GM12878 (cell line): ENCODE measurements around the gene EWSR1. TPM values are rescaled to one million over a fixed set of nuclear protein-coding genes. Genes with fewer than 3 reads are reported as not detected.

ENCODE experiments used
- ATAC-seq: fragments of 200-7000 bp; cut with Tn5 transposase; 3 replicates; pipeline ENCODE4 v1.9.1; 2020; ENCODE audit warnings: mild to moderate bottlenecking, moderate library complexity
- BruUV-seq: library from RNA; stranded (reverse); fragments of 400-500 nt; replicated peaks from 2 replicates; lab custom pipeline; 2021; lab: Mats Ljungman, UMichigan
- CTCF ChIA-PET: fragments of 300-600 bp; sonication (Branson Sonifier 250); formaldehyde crosslinking; extraction: SDS; loops from one replicate; lab custom pipeline; 2021; ENCODE audit warnings: inconsistent platforms; lab: Yijun Ruan, JAX
- POLR2A ChIA-PET: fragments of 350-600 bp; formaldehyde crosslinking; extraction: SDS; loops from one replicate; lab custom pipeline; 2021; ENCODE audit warnings: inconsistent platforms; lab: Charles Lee
- RAD21 ChIA-PET: fragments of 300-600 bp; sonication (Branson Sonifier 250); formaldehyde crosslinking; loops from one replicate; lab custom pipeline; 2023; ENCODE audit warnings: antibody characterized with exemption; ENCODE audit not compliant: unreplicated experiment; lab: Charles Lee
- SMC1A ChIA-PET: fragments of 300-600 bp; sonication (Branson Sonifier 250); formaldehyde crosslinking; loops from one replicate; lab custom pipeline; 2023; ENCODE audit not compliant: unreplicated experiment, uncharacterized antibody; lab: Charles Lee
- DNase-seq: peaks from one replicate; pipeline ENCODE4 v3.0.0-alpha.2; 2011; ENCODE audit warnings: low read depth, low spot score
- FAIRE-seq: peaks from 3 replicates; lab custom pipeline; 2011; peaks lifted over from hg19 to GRCh38; lab: Jason Lieb, UNC
- H2AFZ ChIP-seq: 2 replicates; pipeline ENCODE4 v1.6.0; 2011; ENCODE audit warnings: low read depth, low read length, control low read depth; ENCODE audit not compliant: control insufficient read depth
- H3K27ac ChIP-seq: 2 replicates; pipeline ENCODE4 v1.5.1; 2011; ENCODE audit warnings: control low read depth; ENCODE audit not compliant: control insufficient read depth, insufficient read depth
- H3K27me3 ChIP-seq, 2 experiments: replicated peaks in 1 of 2; 2 replicates each; pipeline versions ENCODE4 v1.6.0 to v1.6.1; 2011; ENCODE audit warnings: low read length in 1 of 2; ENCODE audit not compliant: control insufficient read depth in 2 of 2, insufficient read depth in 2 of 2
- H3K36me3 ChIP-seq, 2 experiments: 2 replicates each; pipeline ENCODE4 v1.5.1; 2011; ENCODE audit warnings: low read length in 1 of 2; ENCODE audit not compliant: control insufficient read depth in 2 of 2, insufficient read depth in 2 of 2
- H3K4me1 ChIP-seq: 2 replicates; pipeline ENCODE4 v1.6.1; 2011; ENCODE audit warnings: mild to moderate bottlenecking, low read length, moderate library complexity, mixed read lengths; ENCODE audit not compliant: control insufficient read depth, insufficient read depth
- H3K4me2 ChIP-seq: 2 replicates; pipeline ENCODE4 v1.6.0; 2011; ENCODE audit warnings: control low read depth; ENCODE audit not compliant: control insufficient read depth, insufficient read depth
- H3K4me3 ChIP-seq: fragments of 200-600 bp; sonication (generic); 2 replicates; pipeline ENCODE4 v1.5.1; 2016
- H3K79me2 ChIP-seq: 2 replicates; pipeline ENCODE4 v1.6.0; 2011; ENCODE audit warnings: low read length; ENCODE audit not compliant: control insufficient read depth, insufficient read depth
- H3K9ac ChIP-seq: 2 replicates; pipeline ENCODE4 v1.8.0; 2011; ENCODE audit warnings: low read length, control low read depth, mixed read lengths; ENCODE audit not compliant: control insufficient read depth, insufficient read depth
- H3K9me3 ChIP-seq: replicated peaks from 3 replicates; pipeline ENCODE4 v1.5.1; 2011; ENCODE audit warnings: mild to moderate bottlenecking, low read length; ENCODE audit not compliant: control insufficient read depth, insufficient read depth
- H4K20me1 ChIP-seq: 2 replicates; pipeline ENCODE4 v1.6.0; 2011; ENCODE audit not compliant: control insufficient read depth, insufficient read depth
- BCL3 ChIP-seq: IDR thresholded peaks from 2 replicates; pipeline ENCODE4 v1.6.1; 2011; ENCODE audit warnings: borderline replicate concordance, low read depth, mild to moderate bottlenecking, moderate library complexity, low read length; ENCODE audit not compliant: insufficient read depth, poor library complexity, severe bottlenecking
- FOS ChIP-seq: IDR thresholded peaks from 3 replicates; pipeline ENCODE4 v1.6.1; 2011; ENCODE audit warnings: borderline replicate concordance; ENCODE audit not compliant: insufficient read length; ENCODE audit errors: extremely low read depth
- NRF1 ChIP-seq: conservative IDR thresholded peaks from 2 replicates; pipeline ENCODE4 v1.6.1; 2011; ENCODE audit warnings: mild to moderate bottlenecking, low read depth, low read length, improper control_type of control experiment
- PAX8 ChIP-seq: fragments of 450-650 bp; IDR thresholded peaks from 2 replicates; pipeline ENCODE4 v1.6.1; 2017; ENCODE audit warnings: mild to moderate bottlenecking, moderate library complexity
- PRDM15 ChIP-seq: fragments of 450-650 bp; formaldehyde crosslinking; IDR thresholded peaks from 2 replicates; pipeline ENCODE4 v1.4.0; 2020; ENCODE audit warnings: mild to moderate bottlenecking, moderate library complexity
- SP1 ChIP-seq: IDR thresholded peaks from one replicate; pipeline ENCODE4 v1.6.1; 2011; ENCODE audit warnings: low read depth, low read length
- ZZZ3 ChIP-seq: IDR thresholded peaks from 2 replicates; pipeline ENCODE4 v1.6.1; 2011; ENCODE audit warnings: low read depth; ENCODE audit not compliant: control insufficient read depth, insufficient read length
- WGBS: methylation state at CpG from one replicate; pipeline ENCODE4 v1.1.6; 2016; ENCODE audit warnings: low lambda C conversion rate; ENCODE audit not compliant: insufficient replicate concordance, insufficient coverage; ENCODE audit errors: missing lambda C conversion rate; 5-methylcytosine and 5-hydroxymethylcytosine counted together
- in situ Hi-C: fragments of 300-500 bp; cut with MboI; formaldehyde crosslinking; loops from 9 replicates; pipeline ENCODE4 v1.14.3; 2018; ENCODE audit warnings: mixed read lengths
- intact Hi-C: fragments of 100-400 bp; cut with micrococcal nuclease; formaldehyde crosslinking; loops from one replicate; pipeline ENCODE4 v1.14.2; 2022; ENCODE audit not compliant: unreplicated experiment
- polyA plus RNA-seq, 11 experiments: library from polyadenylated mRNA; depleted of rRNA in 4 of 11; unstranded in 6 of 11; stranded (reverse) in 5 of 11; fragments of >200 nt; fragmentation: Nextera tagmentation in 4 of 11; fragmentation: Illumina TruSeq in 1 of 11; extraction: Ambion mirVana in 4 of 11; extraction: Trizol in 1 of 11; gene quantifications; 1 replicate in 1 of 11; 2 replicates in 10 of 11; pipeline versions ENCODE4 v1.2.1 to v1.2.3, GENCODE V29; 2011 to 2016; ENCODE audit warnings: inconsistent platforms in 2 of 11, missing spikeins in 2 of 11, low read depth in 1 of 11
- total RNA-seq, 4 experiments: library from RNA; depleted of rRNA in 3 of 4; stranded (reverse); fragments of >200 nt in 3 of 4; fragmentation: Illumina TruSeq in 1 of 4; extraction: Trizol in 1 of 4; gene quantifications; 2 replicates each; pipeline versions ENCODE4 v1.2.1 to v1.2.3, GENCODE V29; 2013 to 2021

The EWSR1 gene
- total and polyA plus RNA-seq, 10 of the 15 experiments (the other 5 are each of a cell fraction or from before 2014, with no cell fraction given), result 130 to 480 (median 356) TPM

GRCh38 chr22:29335656-29336055, 67.6 kb downstream of the EWSR1 start:
- Histone ChIP-seq H3K79me2 (no peaks in the 10 kb centered on the region), H4K20me1 (no peaks in the 10 kb centered on the region)
- WGBS, result 93% methylated on average over 9 of the region's 11 CpGs
- TF ChIP-seq FOS, result no peak
- no peak for TF ChIP-seq NRF1
- TF ChIP-seq PRDM15, result no peak
- no peak for TF ChIP-seq ZZZ3
- no peak for TF ChIP-seq SP1
- TF ChIP-seq PAX8, result no peak
- no peak for TF ChIP-seq BCL3
- TF ChIP-seq, all 136 proteins: peak for 0
- H3K27ac ChIP-seq, result no peak overlapping the region
- peaks cover 17 to 51% of the 10 kb centered on the region in 2 experiments for H3K36me3 ChIP-seq
- H3K9ac ChIP-seq, result no peak overlapping the region
- no peak for FAIRE-seq
- ChIA-PET CTCF (no interaction called here), SMC1A (no interaction called here), RAD21 (no interaction called here), POLR2A (no interaction called here)
- no peak for DNase-seq
- H3K27me3 ChIP-seq, result no peaks in the 10 kb centered on the region
- intact Hi-C loops, result no loop called here
- H3K9me3 ChIP-seq, result no peaks in the 10 kb centered on the region
- no peak overlapping the region for H3K4me2 ChIP-seq
- no peak overlapping the region for H2AFZ ChIP-seq
- H3K4me1 ChIP-seq, result no peaks in the 10 kb centered on the region
- H3K4me3 ChIP-seq, result no peak overlapping the region
- in situ Hi-C loops, result no loop called here
- BruUV-seq, result no TSS peak
- ATAC-seq, result no peak
